Activated CD8-positive, alpha-beta memory T cell treated with anti-CD3 and anti-CD28 coated beads, Interleukin-2, amount 50 U/mL, for 24 hours (primary cell): ENCODE measurements around the gene PDE3B.
"Not testable (repeated sequence)": the region's sequence is repeated elsewhere in the genome, so short reads cannot be mapped to it uniquely, and the experiment has no call there.

Experiments used
- DNase-seq: peaks from one replicate; pipeline ENCODE4 v3.0.0-alpha.2; 2020; ENCODE audit errors: extremely low read depth

Gene PDE3B

DNA sequence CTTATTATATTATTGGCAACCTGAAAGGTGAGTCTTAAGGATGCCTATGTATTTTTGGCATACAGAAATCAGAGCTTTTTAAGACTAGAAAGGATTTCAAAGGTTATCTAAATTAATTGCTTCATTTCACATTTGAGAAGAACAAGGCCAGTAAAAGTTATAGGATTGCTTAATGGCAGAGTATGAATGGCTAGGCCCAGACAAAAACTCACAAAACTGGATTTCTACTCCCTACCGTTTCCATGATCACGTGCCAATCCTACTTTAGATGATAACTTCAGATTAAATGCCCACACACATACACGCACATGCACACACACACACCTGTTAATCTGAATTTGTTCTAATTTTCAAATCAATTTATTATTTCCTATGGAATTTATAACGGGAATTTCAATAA is 1.8 kb upstream of the PDE3B start:
- DNase-seq = no peak

GRCh38 chr11:14642453-14642852 is 1.2 kb upstream of the PDE3B start:
- no peak for DNase-seq

GRCh38 chr11:14642873-14643696 is 519 bp upstream of the PDE3B start:
- no peak for DNase-seq

GRCh38 chr11:14644226-14645014 is 816 bp downstream of the PDE3B start:
- no peak for DNase-seq

DNA sequence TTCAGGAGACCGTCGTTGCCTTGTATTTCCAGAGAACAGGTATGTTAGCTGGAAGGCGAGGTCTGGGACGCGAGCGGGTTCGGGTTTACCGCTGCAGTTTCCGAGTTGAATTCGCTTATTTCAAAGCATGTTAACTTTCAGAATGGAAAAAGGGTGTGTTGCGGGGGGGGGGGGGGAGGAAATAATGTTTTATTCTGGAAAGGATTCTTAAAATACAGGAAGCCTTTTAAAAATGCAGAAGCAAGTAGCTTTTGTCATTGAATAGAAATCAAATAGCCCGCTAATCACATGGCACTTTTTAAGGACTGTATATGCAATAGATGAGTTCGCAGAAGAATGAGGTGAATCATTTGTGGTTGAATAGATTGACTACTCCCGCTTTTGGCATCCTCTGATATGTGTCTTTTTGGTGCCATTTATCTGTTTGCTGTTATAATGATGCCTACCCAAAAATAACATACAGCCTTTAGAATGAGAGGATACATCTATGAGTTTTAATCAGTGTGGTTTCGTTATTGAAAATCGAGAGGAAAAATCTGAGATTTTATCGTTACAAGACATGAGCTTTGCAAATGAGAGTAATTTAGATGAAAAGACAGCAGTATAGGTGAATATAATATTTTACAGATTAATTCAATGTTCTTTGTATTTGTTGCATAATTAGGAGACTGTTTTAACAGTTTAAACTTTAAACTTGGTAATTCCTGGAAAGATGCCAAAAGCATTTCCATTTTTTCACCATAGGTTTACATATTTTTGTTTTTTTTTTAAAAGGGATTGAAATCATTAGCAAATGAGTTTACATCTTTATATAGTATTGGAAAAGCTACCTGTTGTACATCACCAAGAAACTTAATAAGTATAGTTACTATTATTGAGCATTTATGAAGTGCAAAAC is 1.7 kb downstream of the PDE3B start:
- no peak for DNase-seq

DNA sequence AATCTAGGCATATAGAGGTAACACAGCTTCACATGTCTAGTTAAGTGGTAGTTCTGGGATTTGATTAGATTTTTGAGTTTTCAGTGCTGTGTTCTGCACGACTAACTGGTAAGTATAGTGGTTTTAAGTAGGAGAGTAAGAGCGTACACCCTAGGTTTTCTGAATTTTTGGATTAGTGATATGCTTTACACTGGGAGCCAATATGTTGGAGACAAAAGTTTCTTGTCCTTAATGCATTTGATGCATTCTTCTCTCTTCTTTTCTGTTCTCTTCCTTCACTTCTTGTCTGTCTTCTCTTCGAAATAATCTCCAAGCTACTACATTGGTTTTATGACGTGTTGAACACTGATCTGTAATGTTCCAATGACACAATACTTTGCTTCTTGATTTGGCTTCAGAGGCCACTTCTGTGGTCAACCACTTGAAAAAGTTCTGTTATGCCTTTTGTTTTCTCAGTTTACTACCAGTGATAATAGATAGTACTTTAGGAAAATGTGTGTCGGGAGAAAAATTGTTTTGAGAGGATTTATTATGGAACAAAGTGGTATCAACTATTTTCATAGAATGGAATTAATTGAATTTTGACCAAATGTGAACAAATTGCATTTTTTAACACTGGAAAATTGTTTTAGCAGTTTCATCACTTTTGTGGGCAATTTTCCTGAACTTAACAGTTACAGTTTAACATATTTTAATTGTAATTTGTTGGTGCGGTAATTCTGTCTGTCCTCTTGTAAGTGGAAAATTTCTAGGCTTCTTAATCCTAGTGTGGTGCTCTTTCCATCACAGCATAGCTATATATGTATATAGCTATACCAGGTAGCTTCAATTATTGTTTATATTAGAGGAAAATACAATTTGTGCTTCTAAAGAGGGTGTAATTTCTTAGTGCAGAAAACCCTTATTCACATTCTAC is 2.6 kb downstream of the PDE3B start:
- DNase-seq = no peak

DNA sequence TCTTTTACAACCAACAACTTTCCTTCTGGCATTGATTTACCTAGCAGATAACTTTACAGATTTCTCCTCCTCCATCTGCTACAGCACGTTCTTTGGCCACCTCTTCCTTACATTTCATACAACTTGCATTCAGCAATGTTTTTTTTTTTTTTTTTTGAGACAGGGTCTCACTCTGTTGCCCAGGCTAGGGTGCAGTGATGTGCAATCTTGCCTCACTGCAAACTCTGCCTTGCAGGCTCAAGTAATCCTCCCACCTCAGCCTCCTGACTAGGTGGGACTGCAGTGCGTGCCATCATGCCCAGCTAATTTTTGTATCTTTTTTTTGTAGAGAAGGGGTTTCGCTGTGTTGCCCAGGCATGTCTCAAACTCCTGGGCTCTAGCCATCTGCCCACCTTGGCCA is 6.5 kb downstream of the PDE3B start:
- DNase-seq = no peak

DNA sequence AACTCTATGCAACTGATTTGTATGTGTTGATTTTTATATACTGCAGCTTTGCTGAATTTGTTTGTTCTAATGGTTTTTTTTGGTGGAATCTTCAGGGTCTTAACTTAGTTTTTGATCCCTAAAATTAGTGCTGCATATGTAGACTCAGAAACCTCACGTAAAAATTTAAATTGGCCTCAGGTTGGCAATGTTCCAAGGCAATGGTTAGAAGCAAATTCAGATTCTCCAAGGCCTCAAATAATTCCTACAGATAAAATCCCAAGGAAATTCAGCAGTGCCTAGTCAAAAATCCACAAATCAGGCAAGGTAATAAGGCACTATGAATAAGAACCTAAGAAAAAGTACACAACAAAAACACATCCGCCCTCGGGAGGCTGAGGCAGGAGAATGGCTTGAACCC is 9.5 kb downstream of the PDE3B start:
- no peak for DNase-seq

DNA sequence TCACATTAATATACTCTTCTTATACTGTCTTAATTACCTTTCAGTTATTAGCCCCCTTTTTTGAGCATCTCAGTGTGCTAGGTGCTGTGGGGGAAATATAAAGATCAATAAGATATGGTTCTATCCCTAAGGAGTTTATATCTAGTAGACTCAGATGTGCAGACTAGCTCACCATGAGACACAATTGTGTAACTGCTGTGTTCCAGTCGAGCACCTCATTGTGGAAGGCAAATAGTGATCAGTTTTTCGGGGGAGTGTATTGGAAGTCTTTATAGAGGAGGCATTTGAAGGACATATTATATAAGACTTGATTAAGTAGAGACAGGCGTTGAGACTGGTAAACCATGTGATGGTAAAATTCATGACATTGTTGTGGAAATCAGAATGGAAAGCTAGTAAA is 11.8 kb downstream of the PDE3B start:
- DNase-seq = no peak

DNA sequence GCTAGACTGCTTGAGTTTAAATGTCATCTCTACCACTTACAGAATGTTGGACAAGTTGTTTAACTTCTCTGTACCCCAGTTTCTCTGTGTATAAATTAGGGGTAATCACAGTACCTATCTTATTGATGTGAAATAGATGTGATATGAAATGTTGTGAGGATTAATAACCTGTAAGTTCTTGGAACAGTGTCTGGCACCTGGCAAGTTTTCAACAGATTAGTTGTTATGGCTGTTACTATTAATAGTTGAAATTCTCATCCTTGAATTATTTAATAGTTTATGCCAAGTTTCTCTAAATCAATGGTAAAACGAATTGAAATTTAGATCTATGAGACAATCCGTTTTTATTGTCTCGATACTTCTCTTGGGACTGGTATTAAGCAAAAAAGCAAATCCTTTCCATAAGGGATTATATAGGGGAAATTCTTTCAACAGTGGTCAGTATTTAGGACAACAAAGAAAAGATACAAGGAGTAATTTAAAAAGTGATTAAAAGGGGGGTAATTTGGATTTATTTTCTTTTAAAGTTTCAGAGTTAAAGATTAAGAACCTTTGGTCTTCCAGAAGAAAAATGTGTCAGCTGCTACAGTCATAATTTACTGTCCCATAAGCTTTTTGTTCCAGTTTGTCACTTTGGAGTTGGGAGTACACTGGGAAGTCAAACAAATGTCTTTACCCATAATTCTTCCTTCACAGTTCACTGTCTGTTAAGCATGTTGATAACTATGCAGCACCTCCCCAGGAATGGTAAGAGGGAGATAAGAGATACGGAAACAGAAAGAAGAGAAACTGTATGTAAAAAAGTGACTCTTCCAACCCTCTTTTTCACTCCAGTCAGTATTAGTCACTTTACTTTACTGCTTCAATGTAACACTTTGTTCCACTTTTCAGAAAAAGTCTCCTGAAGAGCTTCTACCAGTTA is 13.2 kb downstream of the PDE3B start:
- no peak for DNase-seq

DNA sequence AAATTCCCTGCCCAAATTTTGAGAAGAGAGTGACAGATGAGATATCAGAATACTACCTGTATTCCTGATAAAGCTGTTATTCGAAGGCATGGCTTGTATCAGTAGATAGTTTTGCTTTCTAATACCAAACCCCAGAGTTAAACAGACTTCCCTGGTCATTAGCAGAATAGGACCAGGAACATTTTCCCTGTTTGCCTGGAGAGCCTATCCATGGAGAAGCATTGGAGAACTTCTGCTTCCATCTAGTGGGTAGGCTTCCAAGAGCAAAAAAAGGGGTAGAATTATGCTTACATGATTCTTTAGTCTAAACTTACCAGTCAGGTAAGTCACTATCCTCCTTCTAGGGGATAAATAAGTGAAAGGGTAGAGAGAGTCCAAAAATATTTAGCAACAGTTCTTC is 14.2 kb downstream of the PDE3B start:
- DNase-seq = no peak

DNA sequence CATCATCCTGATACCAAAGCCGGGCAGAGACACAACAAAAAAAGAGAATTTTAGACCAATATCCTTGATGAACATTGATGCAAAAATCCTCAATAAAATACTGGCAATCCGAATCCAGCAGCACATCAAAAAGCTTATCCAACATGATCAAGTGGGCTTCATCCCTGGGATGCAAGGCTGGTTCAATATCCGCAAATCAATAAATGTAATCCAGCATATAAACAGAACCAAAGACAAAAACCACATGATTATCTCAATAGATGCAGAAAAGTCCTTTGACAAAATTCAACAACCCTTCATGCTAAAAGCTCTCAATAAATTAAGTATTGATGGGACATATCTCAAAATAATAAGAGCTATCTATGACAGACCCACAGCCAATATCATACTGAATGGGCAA is 21.3 kb downstream of the PDE3B start:
- DNase-seq = not testable (repeated sequence)

DNA sequence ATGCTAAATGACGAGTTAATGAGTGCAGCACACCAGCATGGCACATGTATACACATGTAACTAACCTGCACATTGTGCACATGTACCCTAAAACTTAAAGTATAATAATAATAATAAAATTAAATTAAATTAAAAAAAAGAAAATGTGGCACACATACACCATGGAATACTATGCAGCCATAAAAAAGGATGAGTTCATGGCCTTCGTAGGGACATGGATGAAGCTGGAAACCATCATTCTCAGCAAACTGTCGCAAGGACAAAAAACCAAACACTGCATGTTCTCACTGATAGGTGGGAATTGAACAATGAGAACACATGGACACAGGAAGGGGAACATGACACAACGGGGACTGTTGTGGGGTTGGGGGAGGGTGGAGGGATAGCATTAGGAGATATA is 23.7 kb downstream of the PDE3B start:
- not testable (repeated sequence) for DNase-seq

DNA sequence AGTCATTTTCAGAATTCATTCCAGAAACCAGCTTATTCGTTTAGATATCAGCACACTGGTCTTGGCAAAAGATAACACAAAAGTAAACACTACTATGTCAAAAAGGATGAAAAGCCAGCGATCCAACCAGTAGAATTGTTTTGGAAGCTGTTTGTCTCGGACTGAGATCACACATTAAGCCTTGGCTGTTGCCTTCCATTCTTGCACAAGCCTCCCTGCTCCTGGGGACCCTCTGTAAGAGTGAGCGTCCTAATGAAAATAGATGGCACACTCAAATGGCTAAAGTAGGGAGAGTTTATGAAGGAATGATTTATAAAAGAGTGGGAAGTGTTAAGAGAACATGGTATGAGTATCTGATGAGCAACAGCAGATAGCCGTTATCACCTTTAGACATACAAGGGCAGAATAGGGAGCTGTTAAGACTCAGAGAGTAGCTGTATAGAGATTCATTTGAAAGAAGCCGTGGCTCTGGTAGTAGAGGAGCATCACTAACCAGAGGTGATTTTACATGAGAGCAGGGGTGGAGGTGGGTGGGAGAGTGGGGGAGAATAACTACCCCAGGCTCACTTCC is 25.2 kb downstream of the PDE3B start:
- DNase-seq = no peak

GRCh38 chr11:14669499-14669898 is 25.9 kb downstream of the PDE3B start:
- no peak for DNase-seq

GRCh38 chr11:14669958-14670357 is 26.4 kb downstream of the PDE3B start:
- DNase-seq = no peak

DNA sequence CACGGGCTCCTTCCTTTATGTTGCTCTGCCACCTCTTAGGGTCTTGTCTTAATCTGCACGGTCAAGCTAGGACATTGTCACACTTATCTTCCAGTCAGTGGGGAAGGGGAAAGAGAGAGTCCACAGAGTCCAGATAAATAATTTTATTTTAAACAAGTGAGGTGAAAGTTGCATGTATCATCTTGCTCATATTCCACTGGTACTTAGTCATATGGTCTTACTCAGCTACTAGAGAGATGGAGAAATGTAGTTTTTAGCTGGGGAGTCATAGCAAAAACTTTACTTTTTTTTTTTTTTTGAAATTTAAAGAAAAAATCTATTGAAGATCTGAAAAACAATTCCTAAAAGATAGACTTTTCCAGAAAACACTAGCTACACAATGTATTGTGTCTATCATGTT is 29.0 kb downstream of the PDE3B start:
- no peak for DNase-seq

DNA sequence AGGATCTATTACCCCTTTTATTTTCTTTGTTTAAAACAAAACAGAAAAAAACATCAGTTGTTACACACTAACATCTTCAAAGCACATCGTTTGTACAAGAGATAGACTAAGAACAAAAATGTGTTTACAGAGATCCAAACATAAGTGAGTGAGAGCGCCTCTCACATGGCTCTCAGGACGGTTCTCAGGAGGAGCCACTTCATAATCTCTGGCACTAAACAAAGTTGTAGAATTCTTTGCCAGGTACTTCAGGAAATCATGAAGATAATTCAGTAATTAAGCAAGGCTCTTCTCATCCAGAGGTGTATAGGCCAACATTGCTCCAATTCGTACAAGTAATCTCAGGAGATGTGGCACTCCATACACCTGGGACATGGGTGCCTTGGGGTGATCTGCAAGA is 29.8 kb downstream of the PDE3B start:
- DNase-seq = no peak

GRCh38 chr11:14673824-14674405 is 30.3 kb downstream of the PDE3B start:
- DNase-seq = no peak
